RWPE1 (cell line): ENCODE results near the gene ACSL6.

Experiments
- CTCF ChIA-PET: fragments of 350-600 bp; sonication (Branson Sonifier 250); formaldehyde crosslinking; extraction: SDS; loops from one replicate; lab custom pipeline; 2021; lab: Yijun Ruan, JAX
- POLR2A ChIA-PET: fragments of 400-600 bp; formaldehyde crosslinking; extraction: SDS; loops from one replicate; lab custom pipeline; 2020; ENCODE audit warnings: antibody characterized with exemption; ENCODE audit not compliant: low non-redundant PET; lab: Yijun Ruan, JAX
- DNase-seq: peaks from one replicate; pipeline ENCODE4 v3.0.0; 2012; ENCODE audit warnings: low spot score
- H3K27ac ChIP-seq: fragments of 450-650 bp; 2 replicates; pipeline ENCODE4 v1.5.1; 2017
- CTCF ChIP-seq: fragments of 450-650 bp; conservative IDR thresholded peaks from 2 replicates; pipeline ENCODE4 v1.5.1; 2017; ENCODE audit warnings: low read depth, mild to moderate bottlenecking

ACSL6 gene

GRCh38 chr5:131944702-131945550 lies 66.5 kb downstream of the ACSL6 start:
- DNase-seq = no peak
- POLR2A ChIA-PET = no interaction called here
- no peak overlapping the region for H3K27ac ChIP-seq
- CTCF ChIA-PET = no interaction called here
- no peak for TF ChIP-seq CTCF

GRCh38 chr5:131943916-131944315 lies 67.5 kb downstream of the ACSL6 start:
- ChIA-PET CTCF (no interaction called here), POLR2A (no interaction called here)
- no peak for TF ChIP-seq CTCF
- H3K27ac ChIP-seq = no peak overlapping the region
- no peak for DNase-seq

- no peak for DNase-seq
- CTCF ChIA-PET = no interaction called here
- TF ChIP-seq CTCF = no peak
- POLR2A ChIA-PET = no interaction called here
- no peak overlapping the region for H3K27ac ChIP-seq
These were observed 69.4 kb downstream of the ACSL6 start for GRCh38 chr5:131942016-131942415.

- ChIA-PET CTCF (interaction anchor here (0.6 kb wide), 1 partner anchor 1898 kb away, joined by 3 read pairs; no protein-coding TSS in a partner anchor), POLR2A (no interaction called here)
- DNase-seq = no peak
- H3K27ac ChIP-seq = no peak overlapping the region
- no peak for TF ChIP-seq CTCF
These were observed 71.6 kb downstream of the ACSL6 start for GRCh38 chr5:131939690-131940345.

GRCh38 chr5:131932235-131932634 lies 79.2 kb downstream of the ACSL6 start:
- ChIA-PET CTCF (no interaction called here), POLR2A (no interaction called here)
- H3K27ac ChIP-seq = no peak overlapping the region
- no peak for TF ChIP-seq CTCF
- no peak for DNase-seq

GRCh38 chr5:131928957-131929356 lies 82.5 kb downstream of the ACSL6 start:
- no peak for DNase-seq
- CTCF ChIA-PET = interaction anchor here (0.7 kb wide), 1 partner anchor 250 kb away, joined by 3 read pairs; no protein-coding TSS in a partner anchor
- no peak for TF ChIP-seq CTCF
- no peak overlapping the region for H3K27ac ChIP-seq
- POLR2A ChIA-PET = no interaction called here
